HCT116 (cell line): ENCODE results near the gene FAM81A. TPM values are rescaled to one million over a fixed set of nuclear protein-coding genes. Genes with fewer than 3 reads are reported as not detected.

Experiments used
- ATAC-seq: fragments of 200-7000 bp; cut with Tn5 transposase; 2 replicates; pipeline ENCODE4 v1.9.1; 2020; ENCODE audit warnings: mild to moderate bottlenecking, moderate library complexity
- BruUV-seq: library from RNA; stranded (reverse); fragments of 400-500 nt; replicated peaks from 2 replicates; lab custom pipeline; 2021; lab: Mats Ljungman, UMichigan
- CTCF ChIA-PET: fragments of 300-600 bp; sonication (Branson Sonifier 250); formaldehyde crosslinking; loops from one replicate; lab custom pipeline; 2021; ENCODE audit warnings: antibody characterized with exemption; lab: Charles Lee
- POLR2A ChIA-PET: fragments of 300-600, 350-600 bp; sonication (Branson Sonifier 250); formaldehyde crosslinking; loops from one replicate; lab custom pipeline; 2021; ENCODE audit warnings: antibody characterized with exemption; lab: Charles Lee
- RAD21 ChIA-PET, 2 experiments: fragments of 300-600 bp; sonication (Branson Sonifier 250); formaldehyde crosslinking; loops; one replicate each; lab custom pipeline; 2023; ENCODE audit warnings: low total read pairs in 2 of 2; ENCODE audit not compliant: uncharacterized antibody in 2 of 2, unreplicated experiment in 2 of 2, low non-redundant PET in 1 of 2; lab: Charles Lee
- DNase-seq: peaks from one replicate; pipeline ENCODE4 v3.0.0-alpha.2; 2010; ENCODE audit warnings: low read depth, low spot score
- H2AFZ ChIP-seq: fragments of 200-600 bp; shearing (Covaris generic), sonication (generic); 2 replicates; pipeline ENCODE4 v1.6.1; 2017; ENCODE audit warnings: low read depth, mixed run types, mixed read lengths, antibody characterized with exemption, low read length; ENCODE audit not compliant: poor library complexity, severe bottlenecking
- H3K27ac ChIP-seq: 2 replicates; pipeline ENCODE4 v1.5.1; 2012; ENCODE audit warnings: low read depth, low read length
- H3K27me3 ChIP-seq: fragments of 200-600 bp; sonication (generic); 2 replicates; pipeline ENCODE4 v1.6.1; 2016; ENCODE audit warnings: mixed run types, low read length, mixed read lengths; ENCODE audit not compliant: insufficient read depth
- H3K36me3 ChIP-seq, 2 experiments: fragments of 200-500 bp in 1 of 2; fragments of 200-600 bp in 1 of 2; sonication (Bioruptor generic) in 1 of 2; sonication (generic) in 1 of 2; 2 replicates each; pipeline versions ENCODE4 v1.5.1 to v1.6.1; 2014 to 2016; ENCODE audit warnings: low read length in 2 of 2, inconsistent platforms in 1 of 2, mixed read lengths in 1 of 2, mixed run types in 1 of 2; ENCODE audit not compliant: insufficient read depth in 2 of 2, control insufficient read depth in 1 of 2
- H3K4me1 ChIP-seq, 2 experiments: fragments of 200-600 bp in 1 of 2; sonication (generic) in 1 of 2; 2 replicates each; pipeline versions ENCODE4 v1.5.1 to v1.6.1; 2012 to 2017; ENCODE audit warnings: low read length in 2 of 2, inconsistent platforms in 1 of 2, mild to moderate bottlenecking in 1 of 2, mixed read lengths in 1 of 2, mixed run types in 1 of 2, moderate library complexity in 1 of 2; ENCODE audit not compliant: insufficient read depth in 2 of 2, control insufficient read depth in 1 of 2
- H3K4me2 ChIP-seq: fragments of 200-600 bp; sonication (generic); 2 replicates; pipeline ENCODE4 v1.6.1; 2017; ENCODE audit warnings: mixed run types, low read length, mixed read lengths
- H3K4me3 ChIP-seq, 2 experiments: fragments of 200-600 bp in 1 of 2; sonication (generic) in 1 of 2; replicated peaks in 1 of 2; 2 replicates each; pipeline ENCODE4 v1.5.1; 2011 to 2016; ENCODE audit warnings: low read length in 2 of 2, control low read depth in 1 of 2, low read depth in 1 of 2, mild to moderate bottlenecking in 1 of 2, mixed read lengths in 1 of 2, mixed run types in 1 of 2
- H3K79me2 ChIP-seq: fragments of 200-600 bp; sonication (generic); 2 replicates; pipeline ENCODE4 v1.6.1; 2017; ENCODE audit warnings: mild to moderate bottlenecking, mixed run types, low read length, moderate library complexity, mixed read lengths; ENCODE audit not compliant: insufficient read depth
- H3K9ac ChIP-seq: fragments of 200-600 bp; sonication (generic); 2 replicates; pipeline ENCODE4 v1.6.1; 2016; ENCODE audit warnings: low read length, mixed read lengths
- H3K9me2 ChIP-seq: fragments of 200-600 bp; sonication (generic), shearing (Covaris generic); 2 replicates; pipeline ENCODE4 v1.6.1; 2017; ENCODE audit warnings: mixed run types, mild to moderate bottlenecking, moderate library complexity; ENCODE audit not compliant: insufficient read depth
- H3K9me3 ChIP-seq, 2 experiments: fragments of 200-500 bp in 1 of 2; fragments of 200-600 bp in 1 of 2; sonication (Bioruptor generic) in 1 of 2; sonication (generic) in 1 of 2; 2 replicates each; pipeline ENCODE4 v1.6.1; 2014 to 2017; ENCODE audit warnings: low read length in 2 of 2, mixed read lengths in 2 of 2, inconsistent platforms in 1 of 2, low read depth in 1 of 2, mild to moderate bottlenecking in 1 of 2, mixed run types in 1 of 2, moderate library complexity in 1 of 2; ENCODE audit not compliant: control insufficient read depth in 1 of 2, insufficient read depth in 1 of 2
- H4K20me1 ChIP-seq: fragments of 200-600 bp; sonication (generic), shearing (Covaris generic); 2 replicates; pipeline ENCODE4 v1.6.1; 2017; ENCODE audit warnings: mixed run types, mild to moderate bottlenecking, moderate library complexity; ENCODE audit not compliant: insufficient read depth
- CEBPB ChIP-seq: IDR thresholded peaks from 2 replicates; pipeline ENCODE4 v1.6.1; 2012; ENCODE audit warnings: low read depth
- EGR1 ChIP-seq: IDR thresholded peaks from 2 replicates; pipeline ENCODE4 v1.6.1; 2012; ENCODE audit warnings: low read depth
- ELF1 ChIP-seq: IDR thresholded peaks from 2 replicates; pipeline ENCODE4 v1.6.1; 2012; ENCODE audit warnings: low read depth, borderline replicate concordance
- EZH2 ChIP-seq: fragments of 200-600 bp; sonication (generic); IDR thresholded peaks from 2 replicates; pipeline ENCODE4 v1.6.1; 2017; ENCODE audit warnings: antibody characterized with exemption, mixed run types
- EZH2phosphoT487 ChIP-seq: fragments of 200-600 bp; IDR thresholded peaks from 2 replicates; pipeline ENCODE4 v1.6.1; 2018; ENCODE audit warnings: antibody characterized with exemption, borderline replicate concordance
- FOSL1 ChIP-seq: IDR thresholded peaks from 2 replicates; pipeline ENCODE4 v1.6.1; 2012; ENCODE audit warnings: low read depth
- JUND ChIP-seq: IDR thresholded peaks from 2 replicates; pipeline ENCODE4 v1.6.1; 2012
- POLR2A ChIP-seq: IDR thresholded peaks from 2 replicates; pipeline ENCODE4 v1.7.0; 2011; ENCODE audit warnings: borderline replicate concordance; ENCODE audit not compliant: insufficient read depth, insufficient read length; ENCODE audit errors: extremely low read depth
- POLR2AphosphoS5 ChIP-seq: IDR thresholded peaks from 2 replicates; pipeline ENCODE4 v1.6.1; 2011; ENCODE audit warnings: mild to moderate bottlenecking, low read depth, low read length, moderate library complexity
- RAD21 ChIP-seq: IDR thresholded peaks from 2 replicates; pipeline ENCODE4 v1.6.1; 2012; ENCODE audit warnings: low read depth, mild to moderate bottlenecking
- SIN3A ChIP-seq: IDR thresholded peaks from 2 replicates; pipeline ENCODE4 v1.6.1; 2012; ENCODE audit warnings: low read depth
- SP1 ChIP-seq: IDR thresholded peaks from 2 replicates; pipeline ENCODE4 v1.6.1; 2012; ENCODE audit warnings: low read depth
- SRF ChIP-seq: IDR thresholded peaks from 2 replicates; pipeline ENCODE4 v1.6.1; 2012; ENCODE audit warnings: low read depth
- TCF7L2 ChIP-seq: IDR thresholded peaks from 2 replicates; pipeline ENCODE4 v1.7.0; 2011; ENCODE audit warnings: borderline replicate concordance, inconsistent platforms; ENCODE audit not compliant: insufficient read depth, insufficient read length; ENCODE audit errors: extremely low read depth
- YY1 ChIP-seq: IDR thresholded peaks from 2 replicates; pipeline ENCODE4 v1.6.1; 2011; ENCODE audit warnings: low read length, low read depth, moderate library complexity, mild to moderate bottlenecking; ENCODE audit not compliant: insufficient replicate concordance; ENCODE audit errors: extremely low read depth
- ZFX ChIP-seq: fragments of 450-650 bp; IDR thresholded peaks from 2 replicates; pipeline ENCODE4 v1.6.1; 2017
- ZNF274 ChIP-seq: fragments of 200-500 bp; sonication (Bioruptor generic); IDR thresholded peaks from 2 replicates; pipeline ENCODE4 v1.6.1; 2014; ENCODE audit warnings: mild to moderate bottlenecking, low read depth, low read length, inconsistent platforms
- intact Hi-C: fragments of 100-400 bp; cut with micrococcal nuclease; formaldehyde crosslinking; loops from 2 replicates; pipeline ENCODE4 v1.10.0; 2022
- total RNA-seq: library from RNA; stranded (reverse); gene quantifications from one replicate; pipeline ENCODE4 v1.2.1, GENCODE V29; 2021; ENCODE audit not compliant: unreplicated experiment
- TF ChIP-seq, protein P1 (sequence below): IDR thresholded peaks from 2 replicates; pipeline ENCODE4 v1.6.1; 2011; ENCODE audit warnings: mild to moderate bottlenecking, low read length, moderate library complexity; ENCODE audit not compliant: insufficient replicate concordance; ENCODE audit errors: extremely low read depth
- TF ChIP-seq, protein P2 (sequence below): IDR thresholded peaks from 2 replicates; pipeline ENCODE4 v1.6.1; 2012; ENCODE audit warnings: low read depth
- TF ChIP-seq, protein P3 (sequence below), 3 experiments: fragments of 200-600 bp in 1 of 3; sonication (generic) in 1 of 3; IDR thresholded peaks in 2 of 3; conservative IDR thresholded peaks in 1 of 3; 2 replicates each; pipeline ENCODE4 v1.5.1; 2012 to 2017; ENCODE audit warnings: low read depth in 2 of 3, low read length in 2 of 3, antibody characterized with exemption in 1 of 3, borderline replicate concordance in 1 of 3, control low read depth in 1 of 3, mild to moderate bottlenecking in 1 of 3, mixed read lengths in 1 of 3, mixed run types in 1 of 3, moderate library complexity in 1 of 3; ENCODE audit not compliant: insufficient read depth in 1 of 3

Gene FAM81A
- total RNA-seq, 1 experiment from 2014 or later, result 6.6 TPM

DNA sequence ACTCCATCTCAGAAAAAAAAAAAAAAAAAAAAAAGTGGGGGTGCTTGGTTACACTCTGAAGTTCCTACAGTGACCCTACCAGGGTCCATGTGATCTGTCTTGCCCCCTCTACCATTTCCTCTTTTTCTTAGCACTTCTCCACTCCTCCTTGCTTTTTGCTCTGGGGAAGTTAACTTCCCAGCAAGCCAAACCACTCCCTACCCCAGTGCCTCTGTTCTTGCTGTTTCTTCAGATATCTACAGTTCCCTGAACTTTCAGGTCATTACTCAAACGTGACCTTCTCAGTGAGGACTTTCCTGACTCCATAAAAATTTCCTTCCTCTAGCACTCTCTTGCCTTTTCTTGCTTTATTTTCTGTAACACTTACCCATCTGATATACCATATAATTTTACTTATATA, 112.5 kb downstream of the FAM81A start:
- H3K4me1 ChIP-seq, result peaks cover 0 to 5% of the 10 kb centered on the region in 2 experiments; a peak in 2 of 4 replicates
- TF ChIP-seq SRF (no peak), JUND (no peak), YY1 (no peak), FOSL1 (no peak), RAD21 (no peak), SP1 (no peak), CEBPB (no peak), ZNF274 (no peak), SIN3A (no peak), EZH2phosphoT487 (no peak), TCF7L2 (no peak), POLR2AphosphoS5 (no peak), POLR2A (no peak), EZH2 (no peak), ELF1 (no peak), ZFX (no peak), EGR1 (no peak)
- TF ChIP-seq, protein P1, sequence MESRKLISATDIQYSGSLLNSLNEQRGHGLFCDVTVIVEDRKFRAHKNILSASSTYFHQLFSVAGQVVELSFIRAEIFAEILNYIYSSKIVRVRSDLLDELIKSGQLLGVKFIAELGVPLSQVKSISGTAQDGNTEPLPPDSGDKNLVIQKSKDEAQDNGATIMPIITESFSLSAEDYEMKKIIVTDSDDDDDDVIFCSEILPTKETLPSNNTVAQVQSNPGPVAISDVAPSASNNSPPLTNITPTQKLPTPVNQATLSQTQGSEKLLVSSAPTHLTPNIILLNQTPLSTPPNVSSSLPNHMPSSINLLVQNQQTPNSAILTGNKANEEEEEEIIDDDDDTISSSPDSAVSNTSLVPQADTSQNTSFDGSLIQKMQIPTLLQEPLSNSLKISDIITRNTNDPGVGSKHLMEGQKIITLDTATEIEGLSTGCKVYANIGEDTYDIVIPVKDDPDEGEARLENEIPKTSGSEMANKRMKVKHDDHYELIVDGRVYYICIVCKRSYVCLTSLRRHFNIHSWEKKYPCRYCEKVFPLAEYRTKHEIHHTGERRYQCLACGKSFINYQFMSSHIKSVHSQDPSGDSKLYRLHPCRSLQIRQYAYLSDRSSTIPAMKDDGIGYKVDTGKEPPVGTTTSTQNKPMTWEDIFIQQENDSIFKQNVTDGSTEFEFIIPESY, result no peak
- TF ChIP-seq, protein P2, sequence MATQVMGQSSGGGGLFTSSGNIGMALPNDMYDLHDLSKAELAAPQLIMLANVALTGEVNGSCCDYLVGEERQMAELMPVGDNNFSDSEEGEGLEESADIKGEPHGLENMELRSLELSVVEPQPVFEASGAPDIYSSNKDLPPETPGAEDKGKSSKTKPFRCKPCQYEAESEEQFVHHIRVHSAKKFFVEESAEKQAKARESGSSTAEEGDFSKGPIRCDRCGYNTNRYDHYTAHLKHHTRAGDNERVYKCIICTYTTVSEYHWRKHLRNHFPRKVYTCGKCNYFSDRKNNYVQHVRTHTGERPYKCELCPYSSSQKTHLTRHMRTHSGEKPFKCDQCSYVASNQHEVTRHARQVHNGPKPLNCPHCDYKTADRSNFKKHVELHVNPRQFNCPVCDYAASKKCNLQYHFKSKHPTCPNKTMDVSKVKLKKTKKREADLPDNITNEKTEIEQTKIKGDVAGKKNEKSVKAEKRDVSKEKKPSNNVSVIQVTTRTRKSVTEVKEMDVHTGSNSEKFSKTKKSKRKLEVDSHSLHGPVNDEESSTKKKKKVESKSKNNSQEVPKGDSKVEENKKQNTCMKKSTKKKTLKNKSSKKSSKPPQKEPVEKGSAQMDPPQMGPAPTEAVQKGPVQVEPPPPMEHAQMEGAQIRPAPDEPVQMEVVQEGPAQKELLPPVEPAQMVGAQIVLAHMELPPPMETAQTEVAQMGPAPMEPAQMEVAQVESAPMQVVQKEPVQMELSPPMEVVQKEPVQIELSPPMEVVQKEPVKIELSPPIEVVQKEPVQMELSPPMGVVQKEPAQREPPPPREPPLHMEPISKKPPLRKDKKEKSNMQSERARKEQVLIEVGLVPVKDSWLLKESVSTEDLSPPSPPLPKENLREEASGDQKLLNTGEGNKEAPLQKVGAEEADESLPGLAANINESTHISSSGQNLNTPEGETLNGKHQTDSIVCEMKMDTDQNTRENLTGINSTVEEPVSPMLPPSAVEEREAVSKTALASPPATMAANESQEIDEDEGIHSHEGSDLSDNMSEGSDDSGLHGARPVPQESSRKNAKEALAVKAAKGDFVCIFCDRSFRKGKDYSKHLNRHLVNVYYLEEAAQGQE, result no peak
- TF ChIP-seq, protein P3, sequence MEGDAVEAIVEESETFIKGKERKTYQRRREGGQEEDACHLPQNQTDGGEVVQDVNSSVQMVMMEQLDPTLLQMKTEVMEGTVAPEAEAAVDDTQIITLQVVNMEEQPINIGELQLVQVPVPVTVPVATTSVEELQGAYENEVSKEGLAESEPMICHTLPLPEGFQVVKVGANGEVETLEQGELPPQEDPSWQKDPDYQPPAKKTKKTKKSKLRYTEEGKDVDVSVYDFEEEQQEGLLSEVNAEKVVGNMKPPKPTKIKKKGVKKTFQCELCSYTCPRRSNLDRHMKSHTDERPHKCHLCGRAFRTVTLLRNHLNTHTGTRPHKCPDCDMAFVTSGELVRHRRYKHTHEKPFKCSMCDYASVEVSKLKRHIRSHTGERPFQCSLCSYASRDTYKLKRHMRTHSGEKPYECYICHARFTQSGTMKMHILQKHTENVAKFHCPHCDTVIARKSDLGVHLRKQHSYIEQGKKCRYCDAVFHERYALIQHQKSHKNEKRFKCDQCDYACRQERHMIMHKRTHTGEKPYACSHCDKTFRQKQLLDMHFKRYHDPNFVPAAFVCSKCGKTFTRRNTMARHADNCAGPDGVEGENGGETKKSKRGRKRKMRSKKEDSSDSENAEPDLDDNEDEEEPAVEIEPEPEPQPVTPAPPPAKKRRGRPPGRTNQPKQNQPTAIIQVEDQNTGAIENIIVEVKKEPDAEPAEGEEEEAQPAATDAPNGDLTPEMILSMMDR (IDR thresholded peaks at IDR 0.05 in 2 of 3, conservative IDR thresholded peaks at IDR 0.05 in 1 of 3; ENCODE audit: borderline replicate concordance in 1 of 3, insufficient read depth in 1 of 3, low read depth in 2 of 3, low read length in 2 of 3), result no peak

More for the DNA sequence above, 112.5 kb downstream of the FAM81A start:
- ATAC-seq (no peak), DNase-seq (no peak)
- Histone ChIP-seq H3K9me3 (no peaks in the 10 kb centered on the region), H3K4me2 (no peak overlapping the region), H3K36me3 (no peaks in the 10 kb centered on the region), H3K27ac (no peak overlapping the region), H3K9ac (no peak overlapping the region), H3K27me3 (no peaks in the 10 kb centered on the region), H4K20me1 (no peaks in the 10 kb centered on the region), H3K79me2 (no peaks in the 10 kb centered on the region), H3K9me2 (no peaks in the 10 kb centered on the region), H3K4me3 (no peak overlapping the region), H2AFZ (no peak overlapping the region)
- intact Hi-C loops, result no loop called here
- POLR2A ChIA-PET, result no interaction called here
- BruUV-seq, result no TSS peak
- CTCF ChIA-PET, result interaction anchor here (1.4 kb wide), 1 partner anchor 13 kb away, joined by 4 read pairs; no protein-coding TSS in a partner anchor
- RAD21 ChIA-PET, result no interaction called here
